Upper lobe of right lung (tissue), 1 donor: ENCODE results near the gene SEMA3B. TPM values are rescaled to one million over a fixed set of nuclear protein-coding genes. Genes with fewer than 3 reads are reported as not detected.
"Not testable (repeated sequence)": the region's sequence is repeated elsewhere in the genome, so short reads cannot be mapped to it uniquely, and the experiment has no call there.

Source experiments
- ATAC-seq: fragments of 200-7000 bp; cut with Tn5 transposase; one replicate; pipeline ENCODE4 v1.9.1; 2020; ENCODE audit warnings: mild to moderate bottlenecking, moderate library complexity
- DNase-seq: peaks from one replicate; pipeline ENCODE4 v3.0.0-alpha.2; 2020
- H3K27ac ChIP-seq: fragments of 200-600 bp; one replicate; pipeline ENCODE4 v1.8.0; 2022
- H3K27me3 ChIP-seq: fragments of 200-600 bp; one replicate; pipeline ENCODE4 v1.8.0; 2022; ENCODE audit warnings: mild to moderate bottlenecking
- H3K36me3 ChIP-seq: fragments of 200-600 bp; one replicate; pipeline ENCODE4 v1.8.0; 2022
- H3K4me1 ChIP-seq: fragments of 200-600 bp; one replicate; pipeline ENCODE4 v1.8.0; 2022
- H3K4me3 ChIP-seq: fragments of 200-600 bp; one replicate; pipeline ENCODE4 v1.8.0; 2022; ENCODE audit warnings: mild to moderate bottlenecking
- H3K9me3 ChIP-seq: fragments of 200-600 bp; one replicate; pipeline ENCODE4 v1.8.0; 2022
- intact Hi-C: fragments of 100-400 bp; cut with DNase I; formaldehyde crosslinking; loops from one replicate; pipeline ENCODE4 v1.11.0; 2022
- total RNA-seq: library from RNA; stranded (reverse); fragmentation: NEBNext Ultra II Directional; extraction: Animal tissue kit (Norgen Biotek cat#: 25700); gene quantifications from one replicate; pipeline ENCODE4 v1.2.1, GENCODE V29; 2021
- TF ChIP-seq, protein P1 (sequence below): fragments of 200-600 bp; IDR thresholded peaks from one replicate; pipeline ENCODE4 v1.8.0; 2022; ENCODE audit warnings: antibody characterized with exemption
- donor health status: DM: no; HTN: yes; CAD: no; lungs with severe emphysema.

SEMA3B gene
- total RNA-seq, 1 donor from 2014 or later, result 120 TPM

DNA sequence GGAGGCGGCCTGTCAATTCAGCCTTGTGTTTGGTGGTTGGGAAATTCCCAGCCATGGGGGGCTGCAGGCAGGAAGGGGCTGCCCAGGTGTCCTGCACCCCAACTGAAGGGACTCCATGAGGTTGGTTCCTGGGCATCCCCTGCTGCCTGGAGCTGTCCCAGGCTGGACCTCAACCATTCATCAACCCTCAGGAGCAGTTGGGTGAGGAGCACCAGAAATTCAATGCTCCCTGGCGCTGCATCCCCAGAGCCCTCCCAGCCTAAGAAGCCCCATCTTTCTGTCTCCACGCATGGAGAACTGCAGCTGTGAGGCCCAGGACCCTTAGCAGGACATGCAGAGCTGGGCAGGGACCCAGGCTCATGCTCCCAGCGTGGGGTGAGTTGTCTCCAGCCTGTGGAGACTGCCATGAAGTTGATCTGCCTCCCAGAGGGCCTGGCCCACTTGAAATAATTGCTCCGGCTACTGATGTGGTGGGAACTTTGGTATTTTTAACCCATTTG, 8.0 kb upstream of the SEMA3B start:
- Histone ChIP-seq H3K9me3 (no peaks in the 10 kb centered on the region), H3K4me3 (peak overlapping the region; percentile 66), H3K4me1 (peaks cover 52% of the 10 kb centered on the region), H3K27ac (peak overlapping the region; percentile 96), H3K27me3 (no peaks in the 10 kb centered on the region), H3K36me3 (peaks cover 33% of the 10 kb centered on the region)
- TF ChIP-seq, protein P1, sequence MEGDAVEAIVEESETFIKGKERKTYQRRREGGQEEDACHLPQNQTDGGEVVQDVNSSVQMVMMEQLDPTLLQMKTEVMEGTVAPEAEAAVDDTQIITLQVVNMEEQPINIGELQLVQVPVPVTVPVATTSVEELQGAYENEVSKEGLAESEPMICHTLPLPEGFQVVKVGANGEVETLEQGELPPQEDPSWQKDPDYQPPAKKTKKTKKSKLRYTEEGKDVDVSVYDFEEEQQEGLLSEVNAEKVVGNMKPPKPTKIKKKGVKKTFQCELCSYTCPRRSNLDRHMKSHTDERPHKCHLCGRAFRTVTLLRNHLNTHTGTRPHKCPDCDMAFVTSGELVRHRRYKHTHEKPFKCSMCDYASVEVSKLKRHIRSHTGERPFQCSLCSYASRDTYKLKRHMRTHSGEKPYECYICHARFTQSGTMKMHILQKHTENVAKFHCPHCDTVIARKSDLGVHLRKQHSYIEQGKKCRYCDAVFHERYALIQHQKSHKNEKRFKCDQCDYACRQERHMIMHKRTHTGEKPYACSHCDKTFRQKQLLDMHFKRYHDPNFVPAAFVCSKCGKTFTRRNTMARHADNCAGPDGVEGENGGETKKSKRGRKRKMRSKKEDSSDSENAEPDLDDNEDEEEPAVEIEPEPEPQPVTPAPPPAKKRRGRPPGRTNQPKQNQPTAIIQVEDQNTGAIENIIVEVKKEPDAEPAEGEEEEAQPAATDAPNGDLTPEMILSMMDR, result no peak
- intact Hi-C loops, result no loop called here
- DNase-seq (no peak), ATAC-seq (no peak)

DNA sequence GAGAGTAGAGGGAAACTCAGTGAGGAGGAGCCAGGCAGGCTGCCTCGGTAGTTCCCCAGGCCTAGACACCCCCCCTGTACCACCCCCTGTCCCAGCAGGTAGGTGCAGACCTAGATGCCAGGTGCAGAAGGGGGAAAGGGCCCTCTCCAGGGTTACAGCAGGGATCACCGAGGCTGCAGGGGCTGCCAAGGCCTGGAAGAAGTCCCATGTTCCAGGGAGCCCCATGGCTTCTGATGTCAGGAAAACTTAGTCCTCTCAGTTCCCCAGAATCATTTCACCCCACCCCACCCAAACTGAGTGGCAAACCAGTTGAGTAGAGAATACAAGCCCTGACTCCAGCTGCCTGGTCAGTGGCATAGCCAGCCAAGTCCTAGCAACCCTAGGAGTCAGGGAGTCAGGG, 7.4 kb upstream of the SEMA3B start:
- H3K36me3 ChIP-seq, result peaks cover 28% of the 10 kb centered on the region
- H3K4me3 ChIP-seq, result no peak overlapping the region
- TF ChIP-seq, protein P1, result no peak
- H3K27ac ChIP-seq, result peak overlapping the region; percentile 96
- H3K9me3 ChIP-seq, result no peaks in the 10 kb centered on the region
- no peaks in the 10 kb centered on the region for H3K27me3 ChIP-seq
- DNase-seq (no peak), ATAC-seq (no peak)
- H3K4me1 ChIP-seq, result peaks cover 57% of the 10 kb centered on the region
- intact Hi-C loops, result no loop called here

DNA sequence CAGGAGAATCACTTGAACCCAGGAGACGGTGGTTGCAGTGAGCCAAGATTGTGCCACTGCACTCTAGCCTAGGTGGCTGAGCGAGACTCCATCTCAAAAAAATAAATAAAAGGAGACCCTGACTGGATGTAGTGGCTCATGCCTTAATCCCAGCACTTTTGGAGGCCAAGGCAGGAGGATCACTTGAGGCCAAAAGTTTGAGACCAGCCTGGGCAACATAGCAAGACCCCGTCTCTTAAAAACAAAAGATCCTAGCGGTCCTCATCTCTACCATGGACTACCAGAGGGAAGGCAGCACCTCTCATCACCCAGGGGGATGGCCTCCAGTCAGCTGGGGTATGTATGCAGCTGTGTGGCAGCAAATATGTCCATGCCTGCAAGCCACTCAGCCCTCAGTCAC, 6.7 kb upstream of the SEMA3B start:
- Histone ChIP-seq H3K4me1 (peaks cover 62% of the 10 kb centered on the region), H3K36me3 (peaks cover 21% of the 10 kb centered on the region)
- H3K27me3 ChIP-seq, ATAC-seq, H3K9me3 ChIP-seq, H3K27ac ChIP-seq, DNase-seq, H3K4me3 ChIP-seq, intact Hi-C loops: not testable (repeated sequence)

DNA sequence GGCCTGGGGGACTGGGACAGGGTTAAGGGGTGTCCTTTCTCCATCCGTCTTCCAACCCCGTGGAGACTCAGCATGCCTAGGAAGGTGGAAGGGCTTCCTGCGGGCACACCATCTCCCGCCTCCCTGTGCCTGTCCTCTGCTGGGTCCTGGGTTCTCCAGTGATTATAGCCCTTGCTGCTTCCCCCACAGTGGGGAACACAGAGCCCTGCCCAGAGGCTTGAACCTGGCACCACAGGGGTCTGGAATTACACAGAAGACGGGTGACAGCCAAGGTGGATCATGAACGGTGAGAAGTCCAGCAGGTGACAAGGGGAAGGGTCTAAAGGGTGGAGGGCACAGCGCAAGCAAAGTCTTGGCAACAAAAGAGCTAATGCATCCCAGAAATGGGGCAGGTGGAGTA, 6.2 kb upstream of the SEMA3B start:
- no peak for ATAC-seq
- no peaks in the 10 kb centered on the region for H3K27me3 ChIP-seq
- intact Hi-C loops, result no loop called here
- H3K9me3 ChIP-seq, result no peaks in the 10 kb centered on the region
- H3K4me3 ChIP-seq, result no peak overlapping the region
- H3K27ac ChIP-seq, result no peak overlapping the region
- no peak for DNase-seq
- peaks cover 62% of the 10 kb centered on the region for H3K4me1 ChIP-seq
- TF ChIP-seq, protein P1, result no peak
- H3K36me3 ChIP-seq, result peaks cover 15% of the 10 kb centered on the region

DNA sequence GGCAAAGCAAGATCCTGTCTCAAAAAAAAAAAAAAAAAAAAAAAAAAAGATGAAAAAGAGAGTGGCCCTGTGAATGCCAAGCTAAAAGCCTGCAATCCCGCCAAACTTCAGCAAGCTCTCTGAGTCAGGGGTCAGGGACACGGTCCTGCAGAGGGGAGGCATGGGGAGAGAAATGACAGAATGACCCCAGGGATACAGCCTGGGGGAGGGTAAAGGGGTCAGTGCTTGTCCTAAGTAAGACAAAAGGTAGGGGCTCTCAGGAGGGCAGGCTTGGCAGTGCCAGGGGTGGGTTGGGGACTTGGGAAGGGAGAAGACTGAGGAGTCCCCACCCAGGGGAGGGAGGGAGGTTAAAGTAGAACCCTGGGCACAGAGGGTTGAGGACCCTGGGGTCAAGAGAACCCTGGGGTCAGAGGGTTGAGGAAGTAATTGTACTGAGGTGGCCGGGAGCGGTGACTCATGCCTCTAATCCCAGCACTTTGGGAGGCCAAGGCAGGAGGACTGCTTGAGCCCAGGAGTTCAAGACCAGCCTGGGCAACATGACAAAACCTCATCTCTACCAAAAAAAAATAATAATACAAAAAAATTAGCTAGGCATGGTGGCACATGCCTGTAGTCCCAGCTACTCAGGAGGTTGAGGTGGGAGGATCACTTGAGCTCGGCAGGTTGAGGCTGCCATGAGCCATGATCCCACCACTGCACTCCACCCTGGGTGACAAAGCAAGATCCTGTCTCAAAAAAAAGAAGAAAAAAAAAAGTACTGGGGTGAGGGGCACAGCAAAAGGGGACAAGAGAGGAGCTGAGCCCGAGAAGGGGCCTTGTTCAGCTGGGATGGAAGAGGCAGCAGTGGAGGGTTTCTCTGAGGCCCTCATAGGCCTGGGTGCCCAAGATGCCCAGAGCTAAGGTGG, 5.2 kb upstream of the SEMA3B start:
- peaks cover 69% of the 10 kb centered on the region for H3K4me1 ChIP-seq
- intact Hi-C loops, result no loop called here
- TF ChIP-seq, protein P1, result no peak
- no peaks in the 10 kb centered on the region for H3K27me3 ChIP-seq
- ATAC-seq, result no peak
- no peaks in the 10 kb centered on the region for H3K9me3 ChIP-seq
- no peak for DNase-seq
- no peak overlapping the region for H3K4me3 ChIP-seq
- peaks cover 5% of the 10 kb centered on the region for H3K36me3 ChIP-seq
- peak overlapping the region; percentile 90 for H3K27ac ChIP-seq

DNA sequence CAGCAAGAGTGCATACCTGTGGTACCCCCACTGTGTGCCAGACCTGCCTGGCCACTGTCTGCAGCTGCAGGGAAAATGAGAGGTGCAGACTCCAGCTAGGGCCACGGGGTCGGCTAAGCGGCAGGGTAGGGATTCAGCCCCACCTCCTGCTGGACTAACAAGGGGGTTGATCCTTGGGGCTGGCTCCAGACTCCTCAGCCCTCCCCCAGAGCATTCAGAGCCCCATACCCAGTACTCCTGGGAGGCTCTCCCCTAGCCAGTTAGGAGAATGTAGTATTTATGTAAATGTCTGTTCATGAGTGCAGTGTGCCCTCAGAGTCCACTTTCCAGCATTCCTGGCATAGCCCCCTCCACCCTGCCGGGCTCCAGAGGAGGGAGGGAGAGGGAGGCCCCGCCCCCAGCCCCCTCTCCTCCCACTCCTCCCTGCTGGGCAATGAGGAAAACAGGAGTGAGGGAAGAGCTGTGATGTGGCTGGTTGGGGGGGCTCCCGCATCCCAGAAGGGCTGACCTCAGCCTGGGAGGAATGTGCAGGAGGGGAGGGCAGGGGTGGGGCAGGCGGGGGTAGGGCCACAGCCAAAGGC, 4.5 kb upstream of the SEMA3B start:
- DNase-seq (peak; percentile 89), ATAC-seq (peak; percentile 68)
- H3K36me3 ChIP-seq, result no peaks in the 10 kb centered on the region
- intact Hi-C loops, result no loop called here
- H3K9me3 ChIP-seq, result no peaks in the 10 kb centered on the region
- peak overlapping the region; percentile 90 for H3K27ac ChIP-seq
- TF ChIP-seq, protein P1, result no peak
- no peaks in the 10 kb centered on the region for H3K27me3 ChIP-seq
- no peak overlapping the region for H3K4me3 ChIP-seq
- peaks cover 65% of the 10 kb centered on the region for H3K4me1 ChIP-seq
